Ovary (tissue), 9 donors: ENCODE data around the gene HECTD1. TPM values are rescaled to one million over a fixed set of nuclear protein-coding genes. Genes with fewer than 3 reads are reported as not detected.
"Not testable (repeated sequence)": the region's sequence is repeated elsewhere in the genome, so short reads cannot be mapped to it uniquely, and the experiment has no call there.

Experiments used
- DNase-seq, 5 donors: peaks; one replicate each; pipeline ENCODE4 v3.0.0-alpha.2; 2019 to 2020
- H3K27ac ChIP-seq, 2 donors: fragments of 200-600 bp; one replicate each; pipeline versions ENCODE4 v1.5.1 to v1.8.0; 2019 to 2022
- H3K27me3 ChIP-seq: fragments of 200-600 bp; one replicate; pipeline ENCODE4 v1.8.0; 2022
- H3K36me3 ChIP-seq: fragments of 200-600 bp; sonication (generic); one replicate; pipeline ENCODE4 v1.5.1; 2019
- H3K4me1 ChIP-seq: one replicate; pipeline ENCODE4 v1.8.1; 2013; ENCODE audit warnings: mild to moderate bottlenecking, moderate library complexity; ENCODE audit not compliant: insufficient read depth
- H3K4me3 ChIP-seq: fragments of 200-600 bp; sonication (generic); one replicate; pipeline ENCODE4 v1.5.1; 2017
- H3K9me3 ChIP-seq, 2 donors: fragments of 200-600 bp in 1 of 2; sonication (generic) in 1 of 2; one replicate each; pipeline versions ENCODE4 v1.5.1 to v1.8.1; 2013 to 2019; ENCODE audit warnings: mild to moderate bottlenecking in 1 of 2, moderate library complexity in 1 of 2
- EP300 ChIP-seq: sonication (generic); formaldehyde crosslinking; IDR thresholded peaks from one replicate; pipeline ENCODE4 v1.6.1; 2017; ENCODE audit warnings: antibody characterized with exemption
- POLR2A ChIP-seq: fragments of 450-650 bp; IDR thresholded peaks from one replicate; pipeline ENCODE4 v1.6.1; 2017; ENCODE audit warnings: antibody characterized with exemption, mild to moderate bottlenecking, moderate library complexity
- WGBS, 3 donors: extraction: QIAGEN DNeasy Blood & Tissue Kit in 1 of 3; methylation state at CpG; one replicate each; pipeline versions ENCODE4 v1.1.5 to v1.1.7; 2013 to 2017; 5-methylcytosine and 5-hydroxymethylcytosine counted together
- intact Hi-C, 4 donors: fragments of 100-400 bp; cut with DNase I; formaldehyde crosslinking; loops; one replicate each; pipeline versions ENCODE4 v1.11.0 to v1.15.1; 2022 to 2023
- polyA plus RNA-seq, 2 donors: library from polyadenylated mRNA; stranded (reverse); fragments of 200-250 nt in 1 of 2; fragments of 350-450 nt in 1 of 2; fragmentation: Illumina TruSeq in 1 of 2; extraction: RNeasy Lipid Tissue Mini Kit (QIAGEN cat#74804) in 1 of 2; gene quantifications; one replicate each; pipeline ENCODE4 v1.2.3, GENCODE V29; 2013 to 2014
- total RNA-seq, 7 donors: library from RNA; depleted of rRNA in 2 of 7; stranded (reverse); fragments of >200 nt in 2 of 7; fragmentation: NEBNext Ultra II Directional in 3 of 7; extraction: Animal tissue kit (Norgen Biotek cat#: 25700) in 3 of 7; gene quantifications; one replicate each; pipeline versions ENCODE4 v1.1.0 to v1.2.4, GENCODE V29; 2016 to 2023
- TF ChIP-seq, protein P1 (sequence below), 3 donors: fragments of 450-650 bp in 2 of 3; fragments of 200-600 bp in 1 of 3; IDR thresholded peaks; one replicate each; pipeline versions ENCODE4 v1.5.1 to v1.8.0; 2016 to 2022; ENCODE audit warnings: antibody characterized with exemption in 3 of 3, mild to moderate bottlenecking in 1 of 3
- donor health status: DM: no; HTN: no; CAD: no; lungs with moderate emphysema.
- donor health status: DM: no; HTN: no; CAD: no.
- donor health status: Bipolar disorder and iron deficiency.
- donor health status: DM: yes; HTN: yes; CAD: no.
- donor health status: DM: no; HTN: no; CAD: no.
- donor health status: DM: yes; HTN: yes; CAD: no.

The HECTD1 gene
- total and polyA plus RNA-seq, 9 donors: 59.7 to 186 (median 144) TPM

DNA sequence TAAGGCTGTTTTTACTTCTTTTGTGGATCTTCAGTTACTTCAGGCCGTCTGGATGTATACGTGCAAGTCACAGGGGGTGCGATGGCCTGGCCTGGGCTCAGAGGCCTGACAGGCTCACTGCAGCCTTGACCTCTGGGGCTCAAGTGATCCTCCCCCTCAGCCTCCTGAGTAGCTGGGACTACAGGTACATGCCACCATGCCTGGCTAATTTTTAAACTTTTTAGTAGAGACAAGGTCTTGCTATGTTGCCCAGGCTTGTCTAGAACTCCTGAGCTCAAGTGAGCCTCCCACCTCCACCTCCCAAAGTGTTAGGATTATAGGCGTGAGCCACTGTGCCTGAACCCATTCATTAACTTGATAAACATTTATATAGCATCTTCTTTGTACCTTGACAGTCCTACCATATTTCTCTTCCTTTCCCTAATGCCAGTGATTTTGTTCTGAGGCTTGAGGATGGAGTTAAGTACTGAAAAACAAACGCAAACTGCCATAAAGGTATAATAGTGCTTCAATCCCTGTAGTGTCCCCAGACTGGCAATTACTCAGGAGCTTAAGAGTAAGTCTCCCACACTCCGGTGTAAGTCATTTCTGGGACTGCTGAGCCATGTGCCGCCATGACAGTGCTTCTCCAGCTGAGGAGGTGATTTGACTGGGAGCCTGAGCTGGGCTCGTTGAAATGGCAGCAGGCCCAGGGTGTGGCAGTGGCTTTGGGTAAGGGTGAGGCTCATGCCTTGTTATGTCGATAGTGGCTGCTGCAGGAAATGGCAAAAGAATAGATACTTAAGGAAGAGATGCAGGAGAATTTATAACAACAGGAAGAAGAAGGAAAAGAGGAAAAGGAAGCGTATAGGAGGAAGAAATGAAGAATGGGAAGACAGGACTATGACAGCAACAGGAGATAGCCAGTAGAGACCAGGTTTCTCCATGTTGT lies 43.7 kb upstream of the HECTD1 start:
- Histone ChIP-seq H3K36me3 (no peaks in the 10 kb centered on the region), H3K4me3 (no peak overlapping the region), H3K4me1 (no peaks in the 10 kb centered on the region), H3K27me3 (no peaks in the 10 kb centered on the region), H3K27ac (no peak overlapping the region), H3K9me3 (no peaks in the 10 kb centered on the region)
- TF ChIP-seq POLR2A (no peak), EP300 (no peak)
- TF ChIP-seq, protein P1, sequence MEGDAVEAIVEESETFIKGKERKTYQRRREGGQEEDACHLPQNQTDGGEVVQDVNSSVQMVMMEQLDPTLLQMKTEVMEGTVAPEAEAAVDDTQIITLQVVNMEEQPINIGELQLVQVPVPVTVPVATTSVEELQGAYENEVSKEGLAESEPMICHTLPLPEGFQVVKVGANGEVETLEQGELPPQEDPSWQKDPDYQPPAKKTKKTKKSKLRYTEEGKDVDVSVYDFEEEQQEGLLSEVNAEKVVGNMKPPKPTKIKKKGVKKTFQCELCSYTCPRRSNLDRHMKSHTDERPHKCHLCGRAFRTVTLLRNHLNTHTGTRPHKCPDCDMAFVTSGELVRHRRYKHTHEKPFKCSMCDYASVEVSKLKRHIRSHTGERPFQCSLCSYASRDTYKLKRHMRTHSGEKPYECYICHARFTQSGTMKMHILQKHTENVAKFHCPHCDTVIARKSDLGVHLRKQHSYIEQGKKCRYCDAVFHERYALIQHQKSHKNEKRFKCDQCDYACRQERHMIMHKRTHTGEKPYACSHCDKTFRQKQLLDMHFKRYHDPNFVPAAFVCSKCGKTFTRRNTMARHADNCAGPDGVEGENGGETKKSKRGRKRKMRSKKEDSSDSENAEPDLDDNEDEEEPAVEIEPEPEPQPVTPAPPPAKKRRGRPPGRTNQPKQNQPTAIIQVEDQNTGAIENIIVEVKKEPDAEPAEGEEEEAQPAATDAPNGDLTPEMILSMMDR (IDR thresholded peaks at IDR 0.05): no peak
- intact Hi-C loops: no loop called here
- no peak for DNase-seq
- 64 to 84% (median 73%) methylated on average over 10 of the region's 10 CpGs for WGBS, 3 donors

DNA sequence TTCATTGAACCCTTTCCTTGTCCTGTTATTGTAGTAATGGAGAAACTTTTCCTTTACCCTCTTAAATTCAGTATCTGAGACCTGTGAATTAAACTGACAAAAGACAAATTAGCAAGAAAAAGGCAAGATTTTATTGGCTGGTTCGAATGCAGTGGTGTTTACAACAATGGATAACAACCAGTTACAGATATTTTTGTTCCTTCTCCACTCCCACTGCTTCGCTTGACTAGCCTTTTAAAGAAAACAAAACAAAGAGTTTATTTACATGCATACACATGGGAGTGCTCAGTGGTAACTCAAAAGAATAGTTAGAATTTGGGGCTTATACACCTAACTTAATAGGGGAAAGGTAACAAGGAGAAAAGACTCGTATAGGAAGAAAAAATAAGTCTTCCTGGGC lies 37.0 kb upstream of the HECTD1 start:
- no peak for DNase-seq
- intact Hi-C loops: no loop called here
- Histone ChIP-seq H3K9me3 (no peaks in the 10 kb centered on the region), H3K4me3 (no peak overlapping the region), H3K4me1 (peaks cover 7% of the 10 kb centered on the region), H3K27me3 (no peaks in the 10 kb centered on the region), H3K36me3 (no peaks in the 10 kb centered on the region), H3K27ac (no peak overlapping the region)
- no peak for TF ChIP-seq POLR2A
- no peak for TF ChIP-seq EP300
- TF ChIP-seq, protein P1 (IDR thresholded peaks at IDR 0.05): no peak
- WGBS, 3 donors: 41 to 55% (median 50%) methylated on average over 3 of the region's 3 CpGs

DNA sequence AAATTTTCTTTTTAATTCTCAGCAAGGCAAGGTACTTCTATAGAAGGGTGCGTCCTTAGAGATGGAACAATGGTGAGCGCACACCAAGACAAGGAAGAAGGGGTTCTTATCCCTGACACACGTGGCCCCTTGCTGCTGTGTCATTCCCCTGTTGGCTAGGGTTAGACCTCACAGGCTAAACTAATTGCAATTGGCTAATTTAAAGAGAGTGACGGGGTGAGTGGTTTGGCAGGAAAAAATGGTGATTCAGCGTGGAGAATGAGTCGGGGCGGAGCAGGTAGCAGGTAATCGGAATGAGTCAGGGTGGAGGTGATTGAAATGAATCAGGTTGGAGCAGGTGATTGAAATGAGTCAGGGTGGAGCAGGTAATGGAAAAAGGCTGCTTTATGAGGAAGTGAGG lies 36.3 kb upstream of the HECTD1 start:
- WGBS, 3 donors: 88 to 90% (median 90%) methylated on average over 8 of the region's 8 CpGs
- intact Hi-C loops: no loop called here

DNA sequence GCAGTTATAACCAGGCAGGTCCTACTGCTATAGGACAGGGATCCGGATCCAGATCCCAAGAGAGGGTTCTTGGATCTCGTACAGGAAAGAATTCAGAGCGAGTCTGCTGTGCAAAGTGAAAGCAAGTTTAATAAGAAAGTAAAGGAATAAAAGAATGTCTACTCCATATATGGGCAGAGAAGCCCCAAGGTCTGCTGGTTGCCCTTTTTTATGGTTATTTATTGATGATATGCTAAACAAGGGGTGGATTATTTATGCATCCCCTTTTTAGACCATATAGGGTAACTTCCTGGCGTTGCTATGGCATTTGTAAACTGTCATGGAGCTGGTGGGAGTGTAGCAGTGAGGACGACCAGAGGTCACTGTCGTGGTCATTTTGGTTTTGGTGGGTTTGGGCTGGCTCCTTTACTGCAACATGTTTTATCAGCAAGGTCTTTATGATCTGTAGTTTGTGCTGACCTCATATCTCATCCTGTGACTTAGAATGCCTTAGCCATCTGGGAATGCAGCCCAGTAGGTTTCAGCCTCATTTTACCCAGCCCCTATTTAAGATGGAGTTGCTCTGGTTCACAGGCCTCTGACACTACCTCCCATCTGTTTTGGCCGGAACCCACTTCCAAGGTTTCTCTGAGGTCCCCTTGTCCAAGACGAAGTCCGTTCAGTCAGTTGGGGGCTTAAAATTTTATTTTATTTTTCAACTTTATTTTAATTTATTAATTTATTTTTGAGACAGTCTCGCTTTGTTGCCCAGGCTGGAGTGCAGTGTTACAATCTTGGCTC lies 34.8 kb upstream of the HECTD1 start:
- DNase-seq, H3K27me3 ChIP-seq, intact Hi-C loops, H3K4me3 ChIP-seq, H3K27ac ChIP-seq, H3K9me3 ChIP-seq, H3K36me3 ChIP-seq, H3K4me1 ChIP-seq: not testable (repeated sequence)
- 43 to 48% (median 44%) methylated on average over 10 of the region's 10 CpGs for WGBS, 3 donors

More for the DNA sequence above, 36.3 kb upstream of the HECTD1 start:
- Histone ChIP-seq H3K27ac (no peak overlapping the region), H3K4me3 (no peak overlapping the region), H3K27me3 (no peaks in the 10 kb centered on the region), H3K4me1 (peaks cover 7% of the 10 kb centered on the region), H3K9me3 (no peaks in the 10 kb centered on the region), H3K36me3 (no peaks in the 10 kb centered on the region)
- no peak for DNase-seq
- no peak for TF ChIP-seq EP300
- TF ChIP-seq, protein P1 (IDR thresholded peaks at IDR 0.05): no peak
- no peak for TF ChIP-seq POLR2A
